B cell (primary cell): ENCODE measurements around the gene SMAP1.

Source experiments
- EZH2 ChIP-seq: IDR thresholded peaks from 2 replicates; pipeline ENCODE4 v1.6.1; 2012; ENCODE audit warnings: borderline replicate concordance, low read depth, mild to moderate bottlenecking, moderate library complexity, low read length; ENCODE audit not compliant: insufficient read depth, poor library complexity, severe bottlenecking
- TF ChIP-seq, protein P1 (sequence below): fragments of 200-600 bp; IDR thresholded peaks from one replicate; pipeline ENCODE4 v1.8.0; 2022; ENCODE audit warnings: antibody characterized with exemption, mild to moderate bottlenecking

DNA sequence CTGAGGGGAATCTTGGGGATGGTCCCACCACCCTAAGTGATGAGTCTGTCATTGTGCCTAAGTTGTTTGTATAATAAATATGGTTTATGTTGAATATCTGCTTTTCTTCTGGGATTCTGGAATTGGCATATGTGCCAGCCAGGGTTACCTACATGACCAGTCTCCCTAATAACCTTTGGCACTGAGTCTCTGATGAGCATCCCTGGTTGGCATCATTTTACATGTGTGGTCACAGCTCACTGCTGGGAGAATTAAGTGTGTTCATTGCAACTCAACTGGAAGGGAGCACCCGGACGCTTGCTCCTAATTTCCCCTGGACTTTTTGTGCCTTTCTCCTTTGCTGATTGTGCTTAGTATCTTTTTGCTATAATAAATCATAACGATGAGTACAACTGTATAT, 8.1 kb downstream of the SMAP1 start:
- TF ChIP-seq EZH2: no peak
- TF ChIP-seq, protein P1, sequence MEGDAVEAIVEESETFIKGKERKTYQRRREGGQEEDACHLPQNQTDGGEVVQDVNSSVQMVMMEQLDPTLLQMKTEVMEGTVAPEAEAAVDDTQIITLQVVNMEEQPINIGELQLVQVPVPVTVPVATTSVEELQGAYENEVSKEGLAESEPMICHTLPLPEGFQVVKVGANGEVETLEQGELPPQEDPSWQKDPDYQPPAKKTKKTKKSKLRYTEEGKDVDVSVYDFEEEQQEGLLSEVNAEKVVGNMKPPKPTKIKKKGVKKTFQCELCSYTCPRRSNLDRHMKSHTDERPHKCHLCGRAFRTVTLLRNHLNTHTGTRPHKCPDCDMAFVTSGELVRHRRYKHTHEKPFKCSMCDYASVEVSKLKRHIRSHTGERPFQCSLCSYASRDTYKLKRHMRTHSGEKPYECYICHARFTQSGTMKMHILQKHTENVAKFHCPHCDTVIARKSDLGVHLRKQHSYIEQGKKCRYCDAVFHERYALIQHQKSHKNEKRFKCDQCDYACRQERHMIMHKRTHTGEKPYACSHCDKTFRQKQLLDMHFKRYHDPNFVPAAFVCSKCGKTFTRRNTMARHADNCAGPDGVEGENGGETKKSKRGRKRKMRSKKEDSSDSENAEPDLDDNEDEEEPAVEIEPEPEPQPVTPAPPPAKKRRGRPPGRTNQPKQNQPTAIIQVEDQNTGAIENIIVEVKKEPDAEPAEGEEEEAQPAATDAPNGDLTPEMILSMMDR: no peak
